ENCODE results near the gene TK1. TPM values are rescaled to one million over a fixed set of nuclear protein-coding genes. Genes with fewer than 3 reads are reported as not detected.

TK1 gene, protein sequence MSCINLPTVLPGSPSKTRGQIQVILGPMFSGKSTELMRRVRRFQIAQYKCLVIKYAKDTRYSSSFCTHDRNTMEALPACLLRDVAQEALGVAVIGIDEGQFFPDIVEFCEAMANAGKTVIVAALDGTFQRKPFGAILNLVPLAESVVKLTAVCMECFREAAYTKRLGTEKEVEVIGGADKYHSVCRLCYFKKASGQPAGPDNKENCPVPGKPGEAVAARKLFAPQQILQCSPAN
- total RNA-seq (1.5 and 2.2 TPM in 2 replicates), polyA plus RNA-seq (2.5 and 3.8 TPM in 2 replicates), polyA minus RNA-seq (7.8 and 8.8 TPM in 2 replicates)
- total RNA-seq (2013) = 2.3 TPM

DNA sequence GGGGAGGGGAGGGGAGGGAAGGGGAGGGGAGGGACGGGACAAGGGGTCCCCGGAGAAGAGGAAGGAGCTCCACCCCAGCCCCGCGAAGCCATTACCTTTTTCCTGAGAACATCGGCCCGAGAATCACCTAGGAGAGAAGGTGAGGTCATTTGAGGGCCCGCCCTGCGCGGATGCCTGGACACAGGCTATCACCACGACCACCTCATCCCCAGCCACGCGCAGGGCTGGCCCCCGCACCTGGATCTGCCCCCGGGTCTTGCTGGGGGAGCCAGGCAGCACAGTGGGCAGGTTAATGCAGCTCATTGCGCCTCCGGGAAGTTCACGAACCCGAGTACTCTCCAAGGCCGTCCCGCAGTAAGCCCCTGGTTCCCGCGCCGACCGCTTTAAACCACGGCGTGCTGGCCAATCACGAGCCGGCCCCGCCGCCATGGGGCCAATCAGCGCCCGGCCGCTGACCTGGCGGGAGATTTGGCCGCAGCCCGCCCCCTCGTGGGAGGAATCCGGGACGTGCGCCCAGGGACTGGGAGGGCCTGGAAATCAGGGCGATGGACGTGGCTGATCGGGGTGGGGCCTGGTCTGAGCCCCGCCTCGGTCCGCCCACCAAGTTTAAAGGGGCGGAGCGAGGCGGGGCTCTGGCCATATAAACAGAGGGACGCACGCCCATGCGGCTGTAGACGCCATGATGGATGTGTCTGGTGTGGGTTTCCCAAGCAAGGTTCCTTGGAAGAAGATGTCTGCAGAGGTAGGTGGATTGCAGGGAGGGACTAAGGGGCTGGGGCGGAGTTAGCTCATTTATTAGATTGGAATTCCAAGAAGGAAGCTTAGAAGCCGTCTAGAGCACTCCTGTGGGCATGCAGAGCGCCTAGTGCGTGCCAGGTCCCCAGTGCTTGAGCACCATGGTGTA is at the start of gene TK1, which contains the start of gene AFMID:
TK1 (minus strand) TSS at position 361 of the 904 bp plus-strand sequence; CDS start at position 303, 58 bp downstream.
AFMID (plus strand) TSS at position 671 of the 904 bp plus-strand sequence; CDS start at position 680, 9 bp downstream.
- Histone ChIP-seq H3K4me3 (ENCODE audit: control extremely low read depth in 1 of 5, extremely low read depth in 1 of 5, insufficient read depth in 1 of 5, low read depth in 2 of 5, low read length in 4 of 5) (peak within 1 kb of the TSS; percentile 31 to 77 (median 70)), H3K4me1 (ENCODE audit: control insufficient read depth in 2 of 2, insufficient read depth in 2 of 2, low read length in 2 of 2) (peaks cover 12 to 20% of the 10 kb centered on the region in 2 donors), H3K9me3 (ENCODE audit: control extremely low read depth in 1 of 3, control insufficient read depth in 2 of 3, insufficient read depth in 1 of 3, low read length in 2 of 3) (no peaks in the 10 kb centered on the region), H4K20me1 (ENCODE audit: control insufficient read depth, insufficient read depth, low read length, poor library complexity, severe bottlenecking) (no peaks in the 10 kb centered on the region), H3K36me3 (replicated peaks in 1 of 2; ENCODE audit: control extremely low read depth in 1 of 2, control insufficient read depth in 1 of 2, extremely low read depth in 1 of 2, insufficient read depth in 2 of 2, low read length in 1 of 2) (no peaks in the 10 kb centered on the region), H3K27ac (ENCODE audit: low read length in 2 of 2) (no peak within 1 kb of the TSS), H3K4me2 (replicated peaks; ENCODE audit: low read depth, low read length, poor library complexity, severe bottlenecking) (peak within 1 kb of the TSS; percentile 100), H3K9ac (ENCODE audit: low read length) (peak within 1 kb of the TSS; percentile 73), H3K27me3 (replicated peaks in 1 of 4; ENCODE audit: control extremely low read depth in 1 of 4, control insufficient read depth in 3 of 4, insufficient read depth in 4 of 4, low read length in 3 of 4) (no peaks in the 10 kb centered on the region), H2AFZ (ENCODE audit: insufficient read depth, low read depth, low read length, poor library complexity, severe bottlenecking) (peak within 1 kb of the TSS; percentile 94), H3K79me2 (ENCODE audit: control insufficient read depth, insufficient read depth, low read length) (peaks cover 7% of the 10 kb centered on the region)
- Mint-ChIP-seq H3K4me3 (peak within 1 kb of the TSS; percentile 91), H3K27me3 (no peaks in the 10 kb centered on the region), H3K4me1 (peaks cover 14% of the 10 kb centered on the region), H3K9me3 (ENCODE audit: insufficient read depth) (no peaks in the 10 kb centered on the region), H3K27ac (peak within 1 kb of the TSS; percentile 83)
- DNase-seq (peak; percentile 89), ATAC-seq (ENCODE audit: low read depth) (peak; percentile 95)
- ChIA-PET POLR2A (interaction anchor here (0.6 to 2.0 kb wide), 8 partner anchors 11 to 1915 kb away, joined by 3 to 12 read pairs (median 4); partner anchors contain the start of genes GAA and SOCS3), CTCF (interaction anchor here (0.5 to 19.2 kb wide), 8 partner anchors 11 to 102 kb away, joined by 3 to 357 read pairs (median 6); no protein-coding TSS in a partner anchor)
- intact Hi-C loops (cut with micrococcal nuclease) = loop anchor here (1.0 to 2.0 kb wide), 3 partner anchors 18 to 55 kb away; partner anchors contain the start of gene SYNGR2
- no peak for TF ChIP-seq EZH2 (IDR thresholded peaks at IDR 0.05; ENCODE audit: borderline replicate concordance, insufficient read depth, low read depth, low read length, poor library complexity, severe bottlenecking)
- TF ChIP-seq, protein P1, sequence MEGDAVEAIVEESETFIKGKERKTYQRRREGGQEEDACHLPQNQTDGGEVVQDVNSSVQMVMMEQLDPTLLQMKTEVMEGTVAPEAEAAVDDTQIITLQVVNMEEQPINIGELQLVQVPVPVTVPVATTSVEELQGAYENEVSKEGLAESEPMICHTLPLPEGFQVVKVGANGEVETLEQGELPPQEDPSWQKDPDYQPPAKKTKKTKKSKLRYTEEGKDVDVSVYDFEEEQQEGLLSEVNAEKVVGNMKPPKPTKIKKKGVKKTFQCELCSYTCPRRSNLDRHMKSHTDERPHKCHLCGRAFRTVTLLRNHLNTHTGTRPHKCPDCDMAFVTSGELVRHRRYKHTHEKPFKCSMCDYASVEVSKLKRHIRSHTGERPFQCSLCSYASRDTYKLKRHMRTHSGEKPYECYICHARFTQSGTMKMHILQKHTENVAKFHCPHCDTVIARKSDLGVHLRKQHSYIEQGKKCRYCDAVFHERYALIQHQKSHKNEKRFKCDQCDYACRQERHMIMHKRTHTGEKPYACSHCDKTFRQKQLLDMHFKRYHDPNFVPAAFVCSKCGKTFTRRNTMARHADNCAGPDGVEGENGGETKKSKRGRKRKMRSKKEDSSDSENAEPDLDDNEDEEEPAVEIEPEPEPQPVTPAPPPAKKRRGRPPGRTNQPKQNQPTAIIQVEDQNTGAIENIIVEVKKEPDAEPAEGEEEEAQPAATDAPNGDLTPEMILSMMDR (IDR thresholded peaks at IDR 0.05) = peak; percentile 37
- WGBS (ENCODE audit: insufficient coverage) = 4% methylated on average over 53 of the region's 57 CpGs
